Activated CD4-positive, alpha-beta T cell treated with anti-CD3 and anti-CD28 coated beads, Interleukin-2, amount 10 ng/mL, durations not matched to agents 7 days and 5 days (primary cell): ENCODE results near the gene SELENOS. TPM values are rescaled to one million over a fixed set of nuclear protein-coding genes. Genes with fewer than 3 reads are reported as not detected.

Experiments
- CTCF ChIA-PET: fragments of 350-600 bp; sonication (Branson Sonifier 250); formaldehyde crosslinking; loops from one replicate; lab custom pipeline; 2021; ENCODE audit warnings: antibody characterized with exemption; lab: Charles Lee
- POLR2A ChIA-PET: fragments of 350-600 bp; sonication (Branson Sonifier 250); formaldehyde crosslinking; loops from one replicate; lab custom pipeline; 2021; ENCODE audit warnings: antibody characterized with exemption; lab: Charles Lee
- DNase-seq: peaks from one replicate; pipeline ENCODE4 v3.0.0-alpha.2; 2020
- H3K27ac Mint-ChIP-seq: one replicate; pipeline ENCODE4 v1.8.0; 2021; ENCODE audit warnings: mild to moderate bottlenecking, moderate library complexity, mixed read lengths
- H3K27me3 Mint-ChIP-seq: one replicate; pipeline ENCODE4 v1.8.0; 2021; ENCODE audit warnings: mixed read lengths
- H3K36me3 Mint-ChIP-seq: one replicate; pipeline ENCODE4 v1.8.0; 2021; ENCODE audit warnings: low read depth, mixed read lengths
- H3K4me1 Mint-ChIP-seq: one replicate; pipeline ENCODE4 v1.8.0; 2021; ENCODE audit warnings: mixed read lengths
- H3K4me3 Mint-ChIP-seq: one replicate; pipeline ENCODE4 v1.8.0; 2021; ENCODE audit warnings: mild to moderate bottlenecking, moderate library complexity, mixed read lengths
- H3K9me3 Mint-ChIP-seq: one replicate; pipeline ENCODE4 v1.8.0; 2021; ENCODE audit warnings: mixed read lengths
- total RNA-seq, 2 experiments: library from RNA; stranded (reverse); gene quantifications; one replicate each; pipeline ENCODE4 v1.2.3, GENCODE V29; 2021

Gene SELENOS
- total RNA-seq, result 10 to 100 TPM; 29.1 to 29.7 TPM

- POLR2A ChIA-PET, result no interaction called here
- Mint-ChIP-seq H3K4me3 (peak within 1 kb of the TSS; percentile 91), H3K27ac (peak within 1 kb of the TSS; percentile 93), H3K27me3 (no peaks in the 10 kb centered on the region), H3K4me1 (peaks cover 29% of the 10 kb centered on the region), H3K36me3 (peaks cover 56% of the 10 kb centered on the region), H3K9me3 (no peaks in the 10 kb centered on the region)
- DNase-seq, result peak; percentile 87
- CTCF ChIA-PET, result interaction anchor here (1.0 to 1.2 kb wide), 2 partner anchors 12 kb away, joined by 3 read pairs; no protein-coding TSS in a partner anchor
Measured at GRCh38 chr15:101277038-101277822, at the start of gene SELENOS. SELENOS (minus strand) TSS chr15:101277485; CDS start chr15:101277417, 68 bp downstream.

- CTCF ChIA-PET, result interaction anchor here (0.6 to 1.3 kb wide), 2 partner anchors 8 to 211 kb away, joined by 3 read pairs; no protein-coding TSS in a partner anchor
- Mint-ChIP-seq H3K36me3 (no peaks in the 10 kb centered on the region), H3K9me3 (no peaks in the 10 kb centered on the region), H3K27ac (peak overlapping the region; percentile 21), H3K4me1 (peaks cover under 1% of the 10 kb centered on the region), H3K4me3 (no peak overlapping the region), H3K27me3 (no peaks in the 10 kb centered on the region)
- DNase-seq, result no peak
- POLR2A ChIA-PET, result no interaction called here
Measured at GRCh38 chr15:101326462-101327146, 49.3 kb upstream of the SELENOS start.

- POLR2A ChIA-PET, result no interaction called here
- CTCF ChIA-PET, result no interaction called here
- peaks cover 7% of the 10 kb centered on the region for H3K4me1 Mint-ChIP-seq
- H3K27me3 Mint-ChIP-seq, result no peaks in the 10 kb centered on the region
- DNase-seq, result no peak
- H3K27ac Mint-ChIP-seq, result no peak overlapping the region
- no peaks in the 10 kb centered on the region for H3K36me3 Mint-ChIP-seq
- no peak overlapping the region for H3K4me3 Mint-ChIP-seq
- H3K9me3 Mint-ChIP-seq, result no peaks in the 10 kb centered on the region
Measured at GRCh38 chr15:101326026-101326315, 48.7 kb upstream of the SELENOS start.

GRCh38 chr15:101325263-101326025 is 48.2 kb upstream of the SELENOS start:
- Mint-ChIP-seq H3K4me1 (peaks cover 13% of the 10 kb centered on the region), H3K36me3 (no peaks in the 10 kb centered on the region), H3K27me3 (no peaks in the 10 kb centered on the region), H3K4me3 (no peak overlapping the region), H3K27ac (no peak overlapping the region), H3K9me3 (no peaks in the 10 kb centered on the region)
- ChIA-PET POLR2A (no interaction called here), CTCF (no interaction called here)
- no peak for DNase-seq

GRCh38 chr15:101324524-101325177 is 47.4 kb upstream of the SELENOS start:
- ChIA-PET CTCF (no interaction called here), POLR2A (no interaction called here)
- Mint-ChIP-seq H3K9me3 (no peaks in the 10 kb centered on the region), H3K4me1 (peaks cover 19% of the 10 kb centered on the region), H3K27me3 (no peaks in the 10 kb centered on the region), H3K36me3 (no peaks in the 10 kb centered on the region), H3K27ac (no peak overlapping the region), H3K4me3 (no peak overlapping the region)
- no peak for DNase-seq

- CTCF ChIA-PET, result interaction anchor here (0.6 kb wide), 2 partner anchors 15 to 94 kb away, joined by 3 to 5 read pairs; no protein-coding TSS in a partner anchor
- H3K27ac Mint-ChIP-seq, result no peak overlapping the region
- H3K4me1 Mint-ChIP-seq, result peaks cover 20% of the 10 kb centered on the region
- no peak for DNase-seq
- H3K9me3 Mint-ChIP-seq, result no peaks in the 10 kb centered on the region
- no peaks in the 10 kb centered on the region for H3K36me3 Mint-ChIP-seq
- POLR2A ChIA-PET, result no interaction called here
- no peak overlapping the region for H3K4me3 Mint-ChIP-seq
- H3K27me3 Mint-ChIP-seq, result no peaks in the 10 kb centered on the region
Measured at GRCh38 chr15:101323793-101324523, 46.7 kb upstream of the SELENOS start.

- no peaks in the 10 kb centered on the region for H3K36me3 Mint-ChIP-seq
- CTCF ChIA-PET, result interaction anchor here (0.5 to 3.5 kb wide), 3 partner anchors 10 to 18 kb away, joined by 3 to 33 read pairs (median 5); no protein-coding TSS in a partner anchor
Measured at GRCh38 chr15:101322854-101323477, 45.7 kb upstream of the SELENOS start.

GRCh38 chr15:101322016-101322695 is 44.9 kb upstream of the SELENOS start:
- Mint-ChIP-seq H3K9me3 (no peaks in the 10 kb centered on the region), H3K4me1 (peaks cover 20% of the 10 kb centered on the region), H3K36me3 (no peaks in the 10 kb centered on the region), H3K27me3 (no peaks in the 10 kb centered on the region), H3K27ac (peak overlapping the region; percentile 11), H3K4me3 (no peak overlapping the region)
- POLR2A ChIA-PET, result no interaction called here
- no peak for DNase-seq
- CTCF ChIA-PET, result interaction anchor here (1.4 to 3.5 kb wide), 2 partner anchors 11 to 13 kb away, joined by 3 to 33 read pairs; no protein-coding TSS in a partner anchor

More at GRCh38 chr15:101322854-101323477, 45.7 kb upstream of the SELENOS start:
- Mint-ChIP-seq H3K27me3 (no peaks in the 10 kb centered on the region), H3K4me1 (peaks cover 20% of the 10 kb centered on the region), H3K9me3 (no peaks in the 10 kb centered on the region), H3K27ac (peak overlapping the region; percentile 5), H3K4me3 (no peak overlapping the region)
- DNase-seq, result no peak
- POLR2A ChIA-PET, result no interaction called here

GRCh38 chr15:101320501-101321052 is 43.3 kb upstream of the SELENOS start:
- Mint-ChIP-seq H3K27ac (peak overlapping the region; percentile 91), H3K9me3 (no peaks in the 10 kb centered on the region), H3K36me3 (no peaks in the 10 kb centered on the region), H3K27me3 (no peaks in the 10 kb centered on the region), H3K4me3 (peak overlapping the region; percentile 64), H3K4me1 (peaks cover 20% of the 10 kb centered on the region)
- ChIA-PET CTCF (interaction anchor here (0.7 to 4.3 kb wide), 17 partner anchors 9 to 321 kb away, joined by 3 to 33 read pairs (median 5); partner anchors contain the start of gene SNRPA1), POLR2A (interaction anchor here (0.6 to 1.1 kb wide), 3 partner anchors 17 to 114 kb away, joined by 3 to 4 read pairs (median 3); partner anchors contain the start of gene SNRPA1)
- DNase-seq, result peak; percentile 77

GRCh38 chr15:101318839-101319238 is 41.6 kb upstream of the SELENOS start:
- Mint-ChIP-seq H3K9me3 (no peaks in the 10 kb centered on the region), H3K27ac (peak overlapping the region; percentile 42), H3K27me3 (no peaks in the 10 kb centered on the region), H3K4me1 (peaks cover 20% of the 10 kb centered on the region), H3K4me3 (no peak overlapping the region), H3K36me3 (no peaks in the 10 kb centered on the region)
- CTCF ChIA-PET, result interaction anchor here (0.7 to 4.3 kb wide), 6 partner anchors 9 to 319 kb away, joined by 3 to 28 read pairs (median 3); partner anchors contain the start of gene SNRPA1
- no peak for DNase-seq
- POLR2A ChIA-PET, result no interaction called here
